H9 (cell line): ENCODE measurements around the gene MGAT5B. TPM values are rescaled to one million over a fixed set of nuclear protein-coding genes. Genes with fewer than 3 reads are reported as not detected.

ENCODE experiments used
- DNase-seq: peaks from one replicate; pipeline ENCODE4 v3.0.0-alpha.2; 2017
- H2AFZ ChIP-seq: one replicate; pipeline ENCODE4 v1.6.1; 2013; ENCODE audit warnings: mild to moderate bottlenecking, low read length, control low read depth, moderate library complexity
- H2AK5ac ChIP-seq: 2 replicates; pipeline ENCODE4 v1.6.1; 2013; ENCODE audit warnings: low read length, control low read depth, mixed read lengths; ENCODE audit not compliant: insufficient read length
- H2BK120ac ChIP-seq: one replicate; pipeline ENCODE4 v1.6.1; 2013; ENCODE audit warnings: low read depth, mild to moderate bottlenecking, low read length, control low read depth, inconsistent platforms; ENCODE audit not compliant: poor library complexity, severe bottlenecking
- H2BK12ac ChIP-seq: 2 replicates; pipeline ENCODE4 v1.6.1; 2013; ENCODE audit warnings: low read length, control low read depth, mixed read lengths, low read depth; ENCODE audit not compliant: insufficient read length
- H2BK15ac ChIP-seq: 2 replicates; pipeline ENCODE4 v1.6.1; 2013; ENCODE audit warnings: low read depth, low read length, control low read depth
- H2BK20ac ChIP-seq: one replicate; pipeline ENCODE4 v1.6.1; 2013; ENCODE audit warnings: low read depth, mild to moderate bottlenecking, low read length, control low read depth, inconsistent platforms; ENCODE audit not compliant: poor library complexity, severe bottlenecking
- H2BK5ac ChIP-seq: 2 replicates; pipeline ENCODE4 v1.6.1; 2013; ENCODE audit warnings: low read length, control low read depth, mixed read lengths; ENCODE audit not compliant: insufficient read length
- H3K14ac ChIP-seq: 2 replicates; pipeline ENCODE4 v1.6.1; 2013; ENCODE audit warnings: low read length, control low read depth; ENCODE audit not compliant: insufficient read depth
- H3K18ac ChIP-seq: 2 replicates; pipeline ENCODE4 v1.6.1; 2013; ENCODE audit warnings: low read depth, mild to moderate bottlenecking, mixed read lengths, low read length, control low read depth; ENCODE audit not compliant: insufficient read length
- H3K23ac ChIP-seq: 2 replicates; pipeline ENCODE4 v1.6.1; 2013; ENCODE audit warnings: low read length, control low read depth, mixed read lengths, low read depth; ENCODE audit not compliant: insufficient read length
- H3K23me2 ChIP-seq: 2 replicates; pipeline ENCODE4 v1.6.1; 2013; ENCODE audit warnings: low read depth, mild to moderate bottlenecking, mixed read lengths, low read length, control low read depth; ENCODE audit not compliant: insufficient read length, poor library complexity, severe bottlenecking
- H3K27ac ChIP-seq: 2 replicates; pipeline ENCODE4 v1.5.1; 2013; ENCODE audit warnings: low read length, control low read depth, mixed read lengths, low read depth; ENCODE audit not compliant: insufficient read length
- H3K27me3 ChIP-seq: 2 replicates; pipeline ENCODE4 v1.6.1; 2013; ENCODE audit warnings: low read length, control low read depth, inconsistent platforms; ENCODE audit not compliant: insufficient read depth
- H3K4ac ChIP-seq: 2 replicates; pipeline ENCODE4 v1.6.1; 2013; ENCODE audit warnings: low read depth, mild to moderate bottlenecking, control low read depth, inconsistent platforms, low read length, moderate library complexity
- H3K4me1 ChIP-seq: 2 replicates; pipeline ENCODE4 v1.6.1; 2013; ENCODE audit warnings: low read length, control low read depth, inconsistent platforms; ENCODE audit not compliant: insufficient read depth
- H3K4me2 ChIP-seq: 2 replicates; pipeline ENCODE4 v1.6.1; 2013; ENCODE audit warnings: low read length, control low read depth, mixed read lengths; ENCODE audit not compliant: insufficient read length, insufficient read depth
- H3K56ac ChIP-seq: 2 replicates; pipeline ENCODE4 v1.6.1; 2013; ENCODE audit warnings: low read depth, mild to moderate bottlenecking, mixed read lengths, low read length, control low read depth; ENCODE audit not compliant: insufficient read length
- H3K79me1 ChIP-seq: 2 replicates; pipeline ENCODE4 v1.6.1; 2013; ENCODE audit warnings: low read depth, mild to moderate bottlenecking, moderate library complexity, low read length, control low read depth, inconsistent platforms; ENCODE audit not compliant: insufficient read depth, poor library complexity, severe bottlenecking
- H3K79me2 ChIP-seq: 2 replicates; pipeline ENCODE4 v1.6.1; 2013; ENCODE audit warnings: low read length, control low read depth, inconsistent platforms; ENCODE audit not compliant: insufficient read depth
- H3K9ac ChIP-seq: 2 replicates; pipeline ENCODE4 v1.6.1; 2013; ENCODE audit warnings: low read length, control low read depth, mixed read lengths; ENCODE audit not compliant: insufficient read length; ENCODE audit errors: extremely low read depth
- H3K9me3 ChIP-seq: one replicate; pipeline ENCODE4 v1.6.1; 2013; ENCODE audit warnings: low read depth, low read length, inconsistent platforms; ENCODE audit not compliant: control insufficient read depth
- H3T11ph ChIP-seq: one replicate; pipeline ENCODE4 v1.6.1; 2013; ENCODE audit warnings: mild to moderate bottlenecking, low read length, control low read depth, inconsistent platforms
- H4K20me1 ChIP-seq: one replicate; pipeline ENCODE4 v1.6.1; 2013; ENCODE audit not compliant: control insufficient read depth, insufficient read length, insufficient read depth
- H4K5ac ChIP-seq: 2 replicates; pipeline ENCODE4 v1.6.1; 2013; ENCODE audit warnings: low read depth, mild to moderate bottlenecking, mixed read lengths, low read length, control low read depth; ENCODE audit not compliant: insufficient read length
- H4K8ac ChIP-seq: replicated peaks from 2 replicates; pipeline ENCODE4 v1.6.1; 2013; ENCODE audit warnings: low read length, control low read depth, mixed read lengths, low read depth; ENCODE audit not compliant: insufficient read length
- H4K91ac ChIP-seq: 2 replicates; pipeline ENCODE4 v1.6.1; 2013; ENCODE audit warnings: low read depth, mild to moderate bottlenecking, moderate library complexity, mixed read lengths, low read length, control low read depth; ENCODE audit not compliant: insufficient read length
- H3K27ac Mint-ChIP-seq, 3 experiments: 2 replicates in 2 of 3; 3 replicates in 1 of 3; pipeline ENCODE4 v1.8.0; 2020 to 2021; ENCODE audit warnings: mixed read lengths in 3 of 3, mild to moderate bottlenecking in 1 of 3, moderate library complexity in 1 of 3
- H3K27me3 Mint-ChIP-seq: 2 replicates; pipeline ENCODE4 v1.8.0; 2021; ENCODE audit warnings: low read depth, mild to moderate bottlenecking, moderate library complexity, mixed read lengths
- H3K36me3 Mint-ChIP-seq, 3 experiments: 2 replicates in 2 of 3; 3 replicates in 1 of 3; pipeline ENCODE4 v1.8.0; 2020 to 2021; ENCODE audit warnings: low read depth in 3 of 3, mixed read lengths in 3 of 3; ENCODE audit not compliant: insufficient read depth in 1 of 3
- H3K4me1 Mint-ChIP-seq, 2 experiments: 2 replicates each; pipeline ENCODE4 v1.8.0; 2020; ENCODE audit warnings: mixed read lengths in 2 of 2
- H3K4me3 Mint-ChIP-seq, 2 experiments: 2 replicates in 1 of 2; 3 replicates in 1 of 2; pipeline ENCODE4 v1.8.0; 2020 to 2021; ENCODE audit warnings: mild to moderate bottlenecking in 2 of 2, mixed read lengths in 2 of 2, moderate library complexity in 1 of 2
- H3K9me3 Mint-ChIP-seq, 2 experiments: 2 replicates in 1 of 2; 3 replicates in 1 of 2; pipeline ENCODE4 v1.8.0; 2020; ENCODE audit warnings: mild to moderate bottlenecking in 2 of 2, mixed read lengths in 2 of 2, moderate library complexity in 1 of 2
- WGBS: extraction: QIAGEN DNeasy Blood & Tissue Kit; methylation state at CpG from one replicate; pipeline ENCODE4 v1.1.7; 2013; ENCODE audit warnings: missing lambda C conversion rate, low lambda C conversion rate, mixed read lengths; ENCODE audit not compliant: insufficient read length; ENCODE audit errors: extremely low coverage; 5-methylcytosine and 5-hydroxymethylcytosine counted together
- total RNA-seq: library from RNA; stranded (reverse); gene quantifications from 2 replicates; pipeline ENCODE4 v1.2.1, GENCODE V29; 2021
- TF ChIP-seq, protein P1 (sequence below): fragments of 200-600 bp; sonication (generic); conservative IDR thresholded peaks from 3 replicates; pipeline ENCODE4 v1.8.0; 2021; ENCODE audit warnings: antibody characterized with exemption, mild to moderate bottlenecking

The MGAT5B gene
- total RNA-seq, 1 experiment from 2014 or later, result 4.9 TPM

DNA sequence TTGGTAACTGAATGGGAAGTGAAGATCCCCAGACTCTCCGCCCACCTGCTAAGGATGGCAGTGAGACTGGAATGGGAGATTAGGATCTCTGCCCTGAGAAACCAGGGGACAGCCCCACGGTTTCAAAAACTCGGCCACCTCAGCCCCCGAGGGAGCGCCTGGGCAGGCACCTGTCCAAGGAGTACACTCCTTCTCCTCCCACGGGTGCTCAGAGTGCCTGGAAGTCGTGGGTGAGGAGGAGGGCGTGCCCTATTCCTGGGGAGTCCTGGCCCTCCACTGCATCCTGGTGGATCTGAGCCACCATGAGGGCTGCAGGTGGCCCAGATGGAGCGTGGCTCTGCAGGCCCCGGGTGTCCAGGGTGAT, 78.5 kb downstream of the MGAT5B start:
- Histone ChIP-seq H3K4me1 (no peaks in the 10 kb centered on the region), H3K23me2 (no peaks in the 10 kb centered on the region), H3K4ac (no peak overlapping the region), H3K56ac (no peak overlapping the region), H2BK12ac (no peak overlapping the region), H2AFZ (no peak overlapping the region), H4K91ac (no peak overlapping the region), H3K9me3 (no peaks in the 10 kb centered on the region), H2BK120ac (no peak overlapping the region), H2BK5ac (no peak overlapping the region), H3K23ac (no peak overlapping the region), H3T11ph (no peak overlapping the region), H3K27ac (no peak overlapping the region), H2BK15ac (no peak overlapping the region), H3K4me2 (no peak overlapping the region), H3K27me3 (no peaks in the 10 kb centered on the region), H3K18ac (no peak overlapping the region), H3K9ac (no peak overlapping the region), H2AK5ac (no peak overlapping the region), H4K20me1 (no peaks in the 10 kb centered on the region), H2BK20ac (no peak overlapping the region), H4K5ac (no peak overlapping the region), H3K79me1 (no peaks in the 10 kb centered on the region), H4K8ac (no peak overlapping the region), H3K14ac (no peak overlapping the region; the same call in 1 of the 2 replicates), H3K79me2 (no peaks in the 10 kb centered on the region)
- H3K36me3 Mint-ChIP-seq, result no peaks in the 10 kb centered on the region; a peak in 1 of 7 replicates
- peaks cover 6 to 32% of the 10 kb centered on the region in 2 experiments for H3K4me1 Mint-ChIP-seq
- no peak for DNase-seq
- H3K27ac Mint-ChIP-seq, result 0 out of 7 replicates have a peak overlapping the region, but pooled peaks of 1 of the 3 experiments have one; percentile 28
- TF ChIP-seq, protein P1, sequence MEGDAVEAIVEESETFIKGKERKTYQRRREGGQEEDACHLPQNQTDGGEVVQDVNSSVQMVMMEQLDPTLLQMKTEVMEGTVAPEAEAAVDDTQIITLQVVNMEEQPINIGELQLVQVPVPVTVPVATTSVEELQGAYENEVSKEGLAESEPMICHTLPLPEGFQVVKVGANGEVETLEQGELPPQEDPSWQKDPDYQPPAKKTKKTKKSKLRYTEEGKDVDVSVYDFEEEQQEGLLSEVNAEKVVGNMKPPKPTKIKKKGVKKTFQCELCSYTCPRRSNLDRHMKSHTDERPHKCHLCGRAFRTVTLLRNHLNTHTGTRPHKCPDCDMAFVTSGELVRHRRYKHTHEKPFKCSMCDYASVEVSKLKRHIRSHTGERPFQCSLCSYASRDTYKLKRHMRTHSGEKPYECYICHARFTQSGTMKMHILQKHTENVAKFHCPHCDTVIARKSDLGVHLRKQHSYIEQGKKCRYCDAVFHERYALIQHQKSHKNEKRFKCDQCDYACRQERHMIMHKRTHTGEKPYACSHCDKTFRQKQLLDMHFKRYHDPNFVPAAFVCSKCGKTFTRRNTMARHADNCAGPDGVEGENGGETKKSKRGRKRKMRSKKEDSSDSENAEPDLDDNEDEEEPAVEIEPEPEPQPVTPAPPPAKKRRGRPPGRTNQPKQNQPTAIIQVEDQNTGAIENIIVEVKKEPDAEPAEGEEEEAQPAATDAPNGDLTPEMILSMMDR, result no peak
- no peaks in the 10 kb centered on the region for H3K9me3 Mint-ChIP-seq
- H3K4me3 Mint-ChIP-seq, result no peak overlapping the region
- no CpG with 5 or more reads among the region's 10 CpGs for WGBS
- no peaks in the 10 kb centered on the region for H3K27me3 Mint-ChIP-seq
